ENCODE measurements around the gene FAM184B.

Gene FAM184B

DNA sequence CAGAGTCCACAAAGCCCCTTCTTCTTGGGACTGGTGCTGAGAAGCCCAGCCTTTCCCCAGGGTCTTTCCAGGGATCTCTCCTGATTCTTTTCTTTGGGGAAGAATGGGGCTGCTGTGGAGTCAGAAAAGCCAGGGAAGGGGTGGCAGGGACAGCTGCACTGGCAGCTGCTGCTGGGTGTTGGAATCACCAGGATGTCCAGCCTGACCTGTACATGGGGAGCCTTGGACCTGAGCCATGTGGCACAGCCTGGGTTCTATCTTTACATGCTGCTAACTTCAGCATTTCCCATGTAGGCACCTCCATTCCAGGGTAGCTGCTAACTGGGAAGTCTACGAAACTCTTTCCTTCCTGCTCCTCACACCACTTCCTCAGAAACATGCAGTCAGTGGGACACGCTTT is 131.0 kb downstream of the FAM184B start:
- no peaks in the 10 kb centered on the region for H3K4me1 ChIP-seq (ENCODE audit: control insufficient read depth, insufficient read depth, low read length)

DNA sequence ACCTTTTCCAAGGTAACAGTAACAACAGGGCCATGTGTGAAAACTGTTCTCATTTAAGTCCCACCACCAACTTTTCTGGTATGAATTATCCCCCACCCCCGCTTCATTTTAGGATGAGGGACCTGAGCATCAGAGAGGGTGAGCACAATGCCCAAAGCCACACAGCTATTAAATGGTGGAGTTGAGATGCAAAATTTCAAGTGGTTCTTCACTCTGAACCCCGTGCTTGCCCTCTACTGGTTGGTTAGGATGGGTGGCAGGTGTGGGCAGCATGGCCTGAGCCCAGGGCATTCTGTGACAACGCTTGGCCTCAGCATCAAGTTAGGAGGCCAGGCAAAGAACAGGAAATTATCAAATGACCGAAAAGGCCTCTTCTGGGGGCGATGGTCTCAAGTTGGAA is 133.5 kb downstream of the FAM184B start:
- H3K9ac ChIP-seq (ENCODE audit: low read depth, low read length) = no peak overlapping the region
- no peaks in the 10 kb centered on the region for H3K4me1 ChIP-seq (ENCODE audit: control insufficient read depth, insufficient read depth, low read length)
- no peaks in the 10 kb centered on the region for H3K36me3 ChIP-seq (ENCODE audit: insufficient read depth, low read length)
- peaks cover 3% of the 10 kb centered on the region for H3K27me3 ChIP-seq (ENCODE audit: control insufficient read depth, insufficient read depth, low read length)
- H3K9me3 ChIP-seq (replicated peaks; ENCODE audit: low read length) = no peaks in the 10 kb centered on the region
- H3K4me3 ChIP-seq (ENCODE audit: low read length) = no peak overlapping the region
- no peak overlapping the region for H3K4me2 ChIP-seq (ENCODE audit: low read length)

More for the DNA sequence above, 131.0 kb downstream of the FAM184B start:
- H3K9ac ChIP-seq (ENCODE audit: low read depth, low read length) = no peak overlapping the region
- H3K36me3 ChIP-seq (ENCODE audit: insufficient read depth, low read length) = no peaks in the 10 kb centered on the region
- no peak overlapping the region for H3K4me2 ChIP-seq (ENCODE audit: low read length)
- H3K4me3 ChIP-seq (ENCODE audit: low read length) = no peak overlapping the region
- H3K9me3 ChIP-seq (replicated peaks; ENCODE audit: low read length) = no peaks in the 10 kb centered on the region
- peaks cover 3% of the 10 kb centered on the region for H3K27me3 ChIP-seq (ENCODE audit: control insufficient read depth, insufficient read depth, low read length)

DNA sequence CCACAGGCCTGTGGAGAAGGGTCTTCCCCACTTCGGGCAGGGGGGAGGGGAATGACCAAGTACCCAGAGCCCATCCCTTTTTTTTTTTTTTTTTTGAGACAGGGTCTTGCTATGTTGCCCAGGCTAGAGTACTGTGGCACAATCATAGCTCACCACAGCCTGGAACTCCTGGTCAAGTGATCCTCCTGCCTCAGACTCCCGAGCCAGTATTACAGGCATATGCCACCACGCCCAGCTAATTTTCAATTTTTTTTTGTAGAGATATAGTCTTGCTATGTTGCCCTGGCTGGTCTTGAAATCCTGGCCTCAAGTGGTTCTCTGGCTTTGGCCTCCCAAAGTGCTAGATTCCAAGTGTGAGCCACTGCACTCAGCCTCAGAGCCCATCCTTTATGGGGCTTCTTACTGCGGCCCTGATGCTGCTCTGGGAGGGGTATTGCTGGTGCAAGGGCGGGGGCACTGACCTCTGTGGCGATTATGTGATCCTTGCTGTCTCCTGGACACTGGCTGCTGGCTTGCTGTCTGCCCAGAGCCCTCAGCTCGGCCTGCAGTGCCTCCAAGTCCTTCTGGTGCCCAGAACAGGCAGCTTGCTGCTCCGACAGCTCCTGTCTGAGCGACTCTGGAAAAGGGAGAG is 134.1 kb downstream of the FAM184B start:
- H3K9me3 ChIP-seq (replicated peaks; ENCODE audit: low read length) = no peaks in the 10 kb centered on the region
- H3K9ac ChIP-seq (ENCODE audit: low read depth, low read length) = no peak overlapping the region
- no peak overlapping the region for H3K4me2 ChIP-seq (ENCODE audit: low read length)
- H3K36me3 ChIP-seq (ENCODE audit: insufficient read depth, low read length) = no peaks in the 10 kb centered on the region
- peaks cover 3% of the 10 kb centered on the region for H3K27me3 ChIP-seq (ENCODE audit: control insufficient read depth, insufficient read depth, low read length)
- H3K4me3 ChIP-seq (ENCODE audit: low read length) = no peak overlapping the region
- no peaks in the 10 kb centered on the region for H3K4me1 ChIP-seq (ENCODE audit: control insufficient read depth, insufficient read depth, low read length)

DNA sequence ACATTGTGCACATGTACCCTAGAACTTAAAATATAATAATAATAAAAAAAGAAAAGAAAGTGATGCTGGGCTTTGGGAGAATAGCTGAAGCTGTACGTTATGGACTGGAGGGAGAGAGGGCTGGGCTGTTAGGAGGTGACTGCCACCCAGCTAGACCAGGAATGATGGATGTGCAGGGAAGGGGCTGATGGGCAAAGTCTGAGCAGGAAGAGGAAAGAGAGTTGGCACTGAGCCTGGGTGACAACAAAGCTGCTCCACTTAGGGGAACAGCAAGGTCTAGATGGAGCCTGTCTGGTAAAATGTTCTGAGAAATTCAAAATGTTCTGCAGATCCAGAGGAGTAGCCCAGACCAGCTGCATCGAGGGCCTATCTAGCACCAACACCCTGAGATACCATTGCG is 134.7 kb downstream of the FAM184B start:
- Histone ChIP-seq H3K4me1 (ENCODE audit: control insufficient read depth, insufficient read depth, low read length) (no peaks in the 10 kb centered on the region), H3K27me3 (ENCODE audit: control insufficient read depth, insufficient read depth, low read length) (peaks cover 3% of the 10 kb centered on the region), H3K9me3 (replicated peaks; ENCODE audit: low read length) (no peaks in the 10 kb centered on the region), H3K4me2 (ENCODE audit: low read length) (no peak overlapping the region), H3K9ac (ENCODE audit: low read depth, low read length) (no peak overlapping the region), H3K4me3 (ENCODE audit: low read length) (no peak overlapping the region), H3K36me3 (ENCODE audit: insufficient read depth, low read length) (no peaks in the 10 kb centered on the region)

DNA sequence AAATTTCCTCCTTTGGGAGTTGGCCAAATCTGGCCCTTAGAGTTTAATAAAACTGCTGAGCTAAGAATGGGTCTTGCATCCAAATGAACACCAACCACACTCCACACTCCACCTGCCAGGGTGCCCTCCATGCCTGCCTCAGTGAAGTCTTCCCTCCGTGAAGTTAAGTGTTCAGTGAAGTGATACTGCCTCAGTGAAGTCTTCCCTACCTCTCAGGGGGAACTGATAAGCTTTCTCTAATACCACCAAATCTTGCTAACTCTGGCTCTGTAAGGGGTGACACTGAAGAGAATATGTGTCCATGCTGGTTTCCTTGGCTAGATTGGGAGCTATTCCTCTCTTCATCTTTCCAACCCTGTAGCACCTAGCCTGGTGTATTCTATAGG is 139.0 kb downstream of the FAM184B start:
- H3K36me3 ChIP-seq (ENCODE audit: insufficient read depth, low read length) = peaks cover 11% of the 10 kb centered on the region
- no peaks in the 10 kb centered on the region for H3K4me1 ChIP-seq (ENCODE audit: control insufficient read depth, insufficient read depth, low read length)
- no peak overlapping the region for H3K4me3 ChIP-seq (ENCODE audit: low read length)
- H3K27me3 ChIP-seq (ENCODE audit: control insufficient read depth, insufficient read depth, low read length) = no peaks in the 10 kb centered on the region
- H3K4me2 ChIP-seq (ENCODE audit: low read length) = no peak overlapping the region
- no peaks in the 10 kb centered on the region for H3K9me3 ChIP-seq (replicated peaks; ENCODE audit: low read length)
- H3K9ac ChIP-seq (ENCODE audit: low read depth, low read length) = no peak overlapping the region

DNA sequence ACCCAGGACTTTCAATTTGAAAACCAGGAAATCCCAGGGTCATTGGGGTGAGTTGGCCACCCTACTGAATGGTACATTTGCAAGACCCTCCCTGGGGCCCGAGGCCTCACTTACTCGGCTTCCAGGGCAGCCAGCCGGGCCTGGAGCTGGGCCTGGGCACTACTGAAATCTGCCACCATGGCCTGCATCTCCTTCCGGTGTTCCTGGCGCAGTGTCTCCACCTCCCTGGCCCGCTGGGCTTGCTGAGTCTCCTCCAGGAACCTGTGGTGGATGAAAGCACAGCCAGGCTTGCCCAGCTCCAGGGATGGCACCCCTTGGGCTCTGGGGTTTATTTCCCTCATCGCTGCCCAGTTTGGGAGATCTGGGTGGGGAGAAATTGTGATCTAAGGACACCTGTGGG is 142.3 kb downstream of the FAM184B start:
- H3K9me3 ChIP-seq (replicated peaks; ENCODE audit: low read length) = no peaks in the 10 kb centered on the region
- no peaks in the 10 kb centered on the region for H3K27me3 ChIP-seq (ENCODE audit: control insufficient read depth, insufficient read depth, low read length)
- no peak overlapping the region for H3K9ac ChIP-seq (ENCODE audit: low read depth, low read length)
- H3K4me2 ChIP-seq (ENCODE audit: low read length) = no peak overlapping the region
- H3K4me3 ChIP-seq (ENCODE audit: low read length) = no peak overlapping the region
- H3K4me1 ChIP-seq (ENCODE audit: control insufficient read depth, insufficient read depth, low read length) = no peaks in the 10 kb centered on the region
- peaks cover 24% of the 10 kb centered on the region for H3K36me3 ChIP-seq (ENCODE audit: insufficient read depth, low read length)

DNA sequence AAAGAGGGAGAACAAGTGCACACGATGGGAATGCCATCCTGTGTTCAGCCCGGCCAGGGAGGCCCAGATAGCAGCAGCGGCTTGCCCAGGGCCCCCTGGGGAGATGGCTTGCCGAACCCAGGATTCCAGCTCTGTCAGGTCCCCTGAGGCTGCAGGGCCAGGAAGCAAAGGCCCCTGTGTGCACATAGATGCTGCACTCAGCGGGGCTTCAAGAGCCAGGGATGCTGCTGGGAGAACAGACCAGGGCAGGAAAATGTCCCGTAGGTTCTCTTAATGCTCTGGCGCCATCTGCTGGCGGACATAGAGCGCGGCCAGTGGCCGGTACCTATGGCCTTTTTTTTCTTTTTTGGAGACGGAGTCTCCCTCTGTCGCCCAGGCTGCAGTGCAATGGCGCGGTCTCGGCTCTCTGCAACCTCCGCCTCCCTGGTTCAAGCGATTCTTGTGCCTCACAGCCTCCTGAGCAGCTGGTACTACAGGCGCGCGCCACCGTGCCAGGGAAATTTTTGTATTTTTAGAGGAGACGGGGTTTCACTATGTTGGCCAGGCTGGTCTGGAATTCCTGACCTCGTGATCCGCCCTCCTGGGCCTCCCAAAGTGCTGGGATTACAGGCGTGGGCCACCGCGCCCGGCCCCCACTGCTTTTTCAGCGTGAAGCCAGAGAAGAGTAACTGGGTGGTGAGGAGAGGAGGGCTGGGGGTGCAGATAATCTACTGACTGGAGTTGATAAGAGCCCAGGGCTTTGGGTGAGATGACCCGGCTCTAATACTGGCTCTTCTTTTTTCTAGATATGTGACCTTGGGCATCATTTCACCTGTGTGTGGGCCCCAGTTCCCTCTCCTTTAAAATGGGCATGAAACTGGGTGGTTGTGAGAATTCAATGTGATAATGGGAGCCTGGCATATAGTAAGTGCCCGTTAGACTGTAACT is 144.5 kb downstream of the FAM184B start:
- H3K9ac ChIP-seq (ENCODE audit: low read depth, low read length) = no peak overlapping the region
- H3K27me3 ChIP-seq (ENCODE audit: control insufficient read depth, insufficient read depth, low read length) = no peaks in the 10 kb centered on the region
- H3K4me3 ChIP-seq (ENCODE audit: low read length) = no peak overlapping the region
- peaks cover 44% of the 10 kb centered on the region for H3K36me3 ChIP-seq (ENCODE audit: insufficient read depth, low read length)
- H3K4me1 ChIP-seq (ENCODE audit: control insufficient read depth, insufficient read depth, low read length) = no peaks in the 10 kb centered on the region
- no peak overlapping the region for H3K4me2 ChIP-seq (ENCODE audit: low read length)
- H3K9me3 ChIP-seq (replicated peaks; ENCODE audit: low read length) = no peaks in the 10 kb centered on the region

DNA sequence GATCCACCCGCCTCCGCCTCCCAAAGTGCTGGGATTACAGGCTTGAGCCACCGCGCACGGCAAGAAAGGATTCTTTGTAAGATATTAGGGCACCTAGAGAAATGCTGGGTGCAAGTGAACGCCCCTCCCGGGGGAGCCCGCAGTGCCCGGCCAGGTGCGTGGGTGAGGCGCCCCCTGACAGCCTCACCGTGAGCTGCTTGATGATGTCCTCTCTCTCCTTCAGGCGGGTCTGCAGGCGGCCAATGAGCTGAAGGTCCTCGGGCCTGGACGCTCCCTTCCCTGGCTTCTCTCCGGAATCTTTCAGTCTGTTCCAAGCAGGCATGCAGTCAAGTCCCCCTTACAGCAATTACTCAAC is 145.1 kb downstream of the FAM184B start:
- Histone ChIP-seq H3K9ac (ENCODE audit: low read depth, low read length) (no peak overlapping the region), H3K4me3 (ENCODE audit: low read length) (no peak overlapping the region), H3K9me3 (replicated peaks; ENCODE audit: low read length) (no peaks in the 10 kb centered on the region), H3K36me3 (ENCODE audit: insufficient read depth, low read length) (peaks cover 50% of the 10 kb centered on the region), H3K4me2 (ENCODE audit: low read length) (no peak overlapping the region), H3K4me1 (ENCODE audit: control insufficient read depth, insufficient read depth, low read length) (no peaks in the 10 kb centered on the region), H3K27me3 (ENCODE audit: control insufficient read depth, insufficient read depth, low read length) (no peaks in the 10 kb centered on the region)

DNA sequence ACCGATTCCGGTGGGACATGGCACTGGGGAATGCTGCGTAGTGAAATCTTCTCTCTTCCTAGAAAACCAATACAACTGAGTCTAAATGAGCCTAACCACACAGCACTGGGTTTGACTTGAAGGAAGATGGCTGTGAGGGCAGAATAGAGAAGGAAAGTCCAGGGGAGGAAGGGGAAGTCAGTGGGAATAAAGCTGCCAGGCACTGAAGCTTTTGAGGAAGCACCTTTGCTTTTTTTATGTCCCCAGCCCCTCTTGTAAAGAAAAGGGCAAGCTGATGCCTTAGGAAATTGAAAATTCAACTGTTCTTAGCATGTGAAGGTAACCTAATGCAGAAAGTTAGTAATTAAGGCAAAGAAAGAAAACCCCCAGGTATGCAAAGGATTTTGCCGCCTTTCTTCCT is 146.4 kb downstream of the FAM184B start:
- no peaks in the 10 kb centered on the region for H3K9me3 ChIP-seq (replicated peaks; ENCODE audit: low read length)
- H3K4me2 ChIP-seq (ENCODE audit: low read length) = no peak overlapping the region
- peaks cover 54% of the 10 kb centered on the region for H3K36me3 ChIP-seq (ENCODE audit: insufficient read depth, low read length)
- no peaks in the 10 kb centered on the region for H3K27me3 ChIP-seq (ENCODE audit: control insufficient read depth, insufficient read depth, low read length)
- no peak overlapping the region for H3K9ac ChIP-seq (ENCODE audit: low read depth, low read length)
- H3K4me3 ChIP-seq (ENCODE audit: low read length) = no peak overlapping the region
- H3K4me1 ChIP-seq (ENCODE audit: control insufficient read depth, insufficient read depth, low read length) = no peaks in the 10 kb centered on the region

DNA sequence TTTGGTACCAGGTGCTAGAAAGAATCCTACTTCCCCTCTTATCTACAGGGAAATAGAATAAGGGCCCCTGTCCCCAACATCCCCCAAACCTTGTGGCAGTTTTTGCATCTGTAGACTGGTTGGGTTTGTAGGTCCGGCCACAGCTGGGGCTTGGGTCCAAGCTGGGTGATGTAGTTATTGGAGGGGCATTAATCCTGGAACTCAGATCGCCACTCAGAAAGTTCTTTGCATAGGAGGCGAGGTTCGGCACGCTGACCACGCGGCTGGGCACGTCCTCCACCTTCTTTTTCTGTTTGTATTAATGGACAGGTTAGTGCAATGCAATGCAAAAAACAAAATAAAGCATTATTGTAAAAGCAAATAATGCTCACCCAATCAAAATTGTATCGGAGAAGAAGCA is 147.8 kb downstream of the FAM184B start:
- no peaks in the 10 kb centered on the region for H3K4me1 ChIP-seq (ENCODE audit: control insufficient read depth, insufficient read depth, low read length)

DNA sequence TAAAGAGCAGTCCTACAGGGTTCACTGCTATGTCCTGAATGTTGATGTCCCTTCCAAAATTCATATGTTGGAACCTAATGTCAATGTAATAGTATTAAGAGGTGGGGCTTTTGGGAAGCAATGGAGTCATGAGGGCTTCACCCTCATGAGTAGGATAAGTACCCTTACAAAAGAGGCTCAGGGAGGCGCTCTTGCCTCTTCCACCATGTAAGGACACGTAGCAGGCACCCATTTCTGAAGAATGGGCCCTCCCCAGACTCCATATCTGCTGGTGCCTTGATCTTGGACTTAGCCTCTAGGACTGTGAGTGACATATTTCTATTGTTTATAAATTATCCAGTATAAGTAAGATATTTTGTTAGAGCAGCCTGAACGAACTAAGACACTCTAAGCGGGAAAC is 151.2 kb downstream of the FAM184B start:
- H3K9me3 ChIP-seq (replicated peaks; ENCODE audit: low read length) = no peaks in the 10 kb centered on the region
- no peak overlapping the region for H3K4me2 ChIP-seq (ENCODE audit: low read length)
- no peaks in the 10 kb centered on the region for H3K4me1 ChIP-seq (ENCODE audit: control insufficient read depth, insufficient read depth, low read length)
- no peaks in the 10 kb centered on the region for H3K27me3 ChIP-seq (ENCODE audit: control insufficient read depth, insufficient read depth, low read length)
- no peak overlapping the region for H3K4me3 ChIP-seq (ENCODE audit: low read length)
- peaks cover 84% of the 10 kb centered on the region for H3K36me3 ChIP-seq (ENCODE audit: insufficient read depth, low read length)
- no peak overlapping the region for H3K9ac ChIP-seq (ENCODE audit: low read depth, low read length)

More for the DNA sequence above, 147.8 kb downstream of the FAM184B start:
- Histone ChIP-seq H3K4me3 (ENCODE audit: low read length) (no peak overlapping the region), H3K36me3 (ENCODE audit: insufficient read depth, low read length) (peaks cover 63% of the 10 kb centered on the region), H3K9me3 (replicated peaks; ENCODE audit: low read length) (no peaks in the 10 kb centered on the region), H3K9ac (ENCODE audit: low read depth, low read length) (no peak overlapping the region), H3K27me3 (ENCODE audit: control insufficient read depth, insufficient read depth, low read length) (no peaks in the 10 kb centered on the region), H3K4me2 (ENCODE audit: low read length) (no peak overlapping the region)

DNA sequence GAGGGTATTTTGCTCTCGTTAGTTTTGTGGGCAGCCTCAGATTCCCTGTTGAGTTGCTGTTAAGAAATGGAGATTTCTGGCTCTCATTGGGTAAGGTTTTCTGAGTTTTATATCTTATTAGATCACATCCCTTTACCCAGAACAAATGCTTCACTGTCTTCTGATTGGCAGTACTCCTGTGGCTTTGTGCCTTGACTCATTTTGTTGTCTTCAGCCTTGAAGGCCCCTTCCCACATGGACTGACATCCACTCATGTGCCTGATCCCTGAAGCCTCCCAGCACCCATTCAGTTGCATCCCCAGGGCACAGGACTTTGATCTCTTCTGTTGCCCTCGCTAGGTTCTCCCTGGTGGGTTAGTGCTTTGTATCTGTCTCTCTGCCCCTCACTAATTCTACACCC is 156.6 kb downstream of the FAM184B start:
- no peaks in the 10 kb centered on the region for H3K27me3 ChIP-seq (ENCODE audit: control insufficient read depth, insufficient read depth, low read length)
- no peak overlapping the region for H3K9ac ChIP-seq (ENCODE audit: low read depth, low read length)
- H3K4me3 ChIP-seq (ENCODE audit: low read length) = no peak overlapping the region
- peaks cover 21% of the 10 kb centered on the region for H3K4me1 ChIP-seq (ENCODE audit: control insufficient read depth, insufficient read depth, low read length)
- H3K9me3 ChIP-seq (replicated peaks; ENCODE audit: low read length) = no peaks in the 10 kb centered on the region
- H3K4me2 ChIP-seq (ENCODE audit: low read length) = no peak overlapping the region
- H3K36me3 ChIP-seq (ENCODE audit: insufficient read depth, low read length) = peaks cover 95% of the 10 kb centered on the region
